Parathyroid adenoma (tissue), 2 donors: Measurements from ENCODE around the gene PHRF1.
A peak's percentile ranks its signal among the peaks of the same experiment; 100 is the strongest.

ENCODE experiments used
- H2AFZ ChIP-seq: fragments of 300-600 bp; sonication (generic); one replicate; pipeline ENCODE4 v1.7.0; 2017; ENCODE audit warnings: antibody characterized with exemption, mild to moderate bottlenecking
- H3K27ac ChIP-seq: fragments of 300-600 bp; sonication (generic); one replicate; pipeline ENCODE4 v1.7.0; 2017
- H3K27me3 ChIP-seq: fragments of 300-600 bp; sonication (generic); one replicate; pipeline ENCODE4 v1.7.0; 2017; ENCODE audit warnings: low read length; ENCODE audit not compliant: control insufficient read depth, insufficient read depth
- H3K36me3 ChIP-seq: fragments of 300-600 bp; sonication (generic); one replicate; pipeline ENCODE4 v1.7.0; 2017; ENCODE audit warnings: low read length; ENCODE audit not compliant: control insufficient read depth, insufficient read depth
- H3K4me1 ChIP-seq: fragments of 300-600 bp; sonication (generic); one replicate; pipeline ENCODE4 v1.7.0; 2017; ENCODE audit warnings: control low read depth
- H3K4me2 ChIP-seq: fragments of 300-600 bp; sonication (generic); one replicate; pipeline ENCODE4 v1.7.0; 2017; ENCODE audit warnings: low read length
- H3K4me3 ChIP-seq: fragments of 300-600 bp; sonication (generic); one replicate; pipeline ENCODE4 v1.7.0; 2017; ENCODE audit warnings: low read depth, low read length
- H3K79me2 ChIP-seq: fragments of 300-600 bp; sonication (generic); one replicate; pipeline ENCODE4 v1.7.0; 2017; ENCODE audit warnings: control low read depth
- H3K9ac ChIP-seq: fragments of 300-600 bp; sonication (generic); one replicate; pipeline ENCODE4 v1.7.0; 2017; ENCODE audit warnings: mild to moderate bottlenecking
- H3K9me3 ChIP-seq: fragments of 300-600 bp; sonication (generic); one replicate; pipeline ENCODE4 v1.7.0; 2017; ENCODE audit warnings: low read length; ENCODE audit not compliant: control insufficient read depth
- TF ChIP-seq, protein P1 (sequence below): fragments of 300-600 bp; sonication (generic); IDR thresholded peaks from one replicate; pipeline ENCODE4 v1.7.0; 2017; ENCODE audit warnings: antibody characterized with exemption, mild to moderate bottlenecking
- donor health status: primary hyperparathyroidism.

The PHRF1 gene, protein sequence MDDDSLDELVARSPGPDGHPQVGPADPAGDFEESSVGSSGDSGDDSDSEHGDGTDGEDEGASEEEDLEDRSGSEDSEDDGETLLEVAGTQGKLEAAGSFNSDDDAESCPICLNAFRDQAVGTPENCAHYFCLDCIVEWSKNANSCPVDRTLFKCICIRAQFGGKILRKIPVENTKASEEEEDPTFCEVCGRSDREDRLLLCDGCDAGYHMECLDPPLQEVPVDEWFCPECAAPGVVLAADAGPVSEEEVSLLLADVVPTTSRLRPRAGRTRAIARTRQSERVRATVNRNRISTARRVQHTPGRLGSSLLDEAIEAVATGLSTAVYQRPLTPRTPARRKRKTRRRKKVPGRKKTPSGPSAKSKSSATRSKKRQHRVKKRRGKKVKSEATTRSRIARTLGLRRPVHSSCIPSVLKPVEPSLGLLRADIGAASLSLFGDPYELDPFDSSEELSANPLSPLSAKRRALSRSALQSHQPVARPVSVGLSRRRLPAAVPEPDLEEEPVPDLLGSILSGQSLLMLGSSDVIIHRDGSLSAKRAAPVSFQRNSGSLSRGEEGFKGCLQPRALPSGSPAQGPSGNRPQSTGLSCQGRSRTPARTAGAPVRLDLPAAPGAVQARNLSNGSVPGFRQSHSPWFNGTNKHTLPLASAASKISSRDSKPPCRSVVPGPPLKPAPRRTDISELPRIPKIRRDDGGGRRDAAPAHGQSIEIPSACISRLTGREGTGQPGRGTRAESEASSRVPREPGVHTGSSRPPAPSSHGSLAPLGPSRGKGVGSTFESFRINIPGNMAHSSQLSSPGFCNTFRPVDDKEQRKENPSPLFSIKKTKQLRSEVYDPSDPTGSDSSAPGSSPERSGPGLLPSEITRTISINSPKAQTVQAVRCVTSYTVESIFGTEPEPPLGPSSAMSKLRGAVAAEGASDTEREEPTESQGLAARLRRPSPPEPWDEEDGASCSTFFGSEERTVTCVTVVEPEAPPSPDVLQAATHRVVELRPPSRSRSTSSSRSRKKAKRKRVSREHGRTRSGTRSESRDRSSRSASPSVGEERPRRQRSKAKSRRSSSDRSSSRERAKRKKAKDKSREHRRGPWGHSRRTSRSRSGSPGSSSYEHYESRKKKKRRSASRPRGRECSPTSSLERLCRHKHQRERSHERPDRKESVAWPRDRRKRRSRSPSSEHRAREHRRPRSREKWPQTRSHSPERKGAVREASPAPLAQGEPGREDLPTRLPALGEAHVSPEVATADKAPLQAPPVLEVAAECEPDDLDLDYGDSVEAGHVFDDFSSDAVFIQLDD (N-terminal part only)

DNA sequence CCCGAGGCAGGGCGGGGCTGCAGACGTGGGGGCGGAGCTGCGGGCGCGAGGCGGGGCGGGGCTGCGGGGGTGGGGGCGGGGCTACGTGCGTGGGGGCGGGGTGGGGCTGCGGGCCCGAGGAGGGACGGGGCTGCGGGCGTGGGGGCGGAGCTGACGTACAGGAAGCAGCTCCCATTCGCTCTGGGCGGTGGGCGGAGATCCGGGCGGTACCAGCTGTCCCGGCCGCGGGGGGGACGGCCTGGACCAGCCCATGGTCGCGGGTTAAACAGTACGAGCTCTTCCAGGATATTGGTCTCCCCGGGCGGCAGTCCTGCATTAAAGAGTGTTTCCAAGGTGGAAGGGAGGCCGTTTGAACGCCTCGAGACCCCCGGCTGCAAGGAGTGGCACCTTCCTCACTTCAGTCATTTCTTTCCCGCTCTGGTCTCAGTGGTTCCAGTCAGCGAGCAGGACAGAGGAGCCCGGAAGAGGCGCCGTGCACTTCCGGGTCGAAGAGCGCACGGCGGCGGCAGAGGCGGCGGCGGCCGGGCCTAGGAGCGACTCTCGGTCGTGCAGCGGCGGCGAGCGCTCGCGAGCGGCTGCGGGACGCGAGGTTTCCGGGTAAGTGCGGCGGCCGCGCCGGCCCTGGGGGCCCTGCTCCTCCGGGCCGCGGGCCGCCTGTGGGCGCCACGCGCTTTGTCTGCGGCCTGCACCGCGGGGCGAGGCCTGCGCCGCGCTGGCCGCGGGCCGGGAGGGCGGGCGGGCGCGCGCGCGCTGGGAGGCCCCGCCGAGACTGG, at the start of gene PHRF1:
Gene PHRF1 (plus strand): TSS at position 475 of the 773 bp plus-strand sequence. CDS start 5,043 bp downstream, outside the sequence.
- Histone ChIP-seq H3K4me2 (peak within 1 kb of the TSS; percentile 93), H2AFZ (peak within 1 kb of the TSS; percentile 82), H3K79me2 (peaks cover 31% of the 10 kb centered on the region), H3K27ac (peak within 1 kb of the TSS; percentile 80), H3K9ac (no peak within 1 kb of the TSS), H3K27me3 (no peaks in the 10 kb centered on the region), H3K4me3 (peak within 1 kb of the TSS; percentile 68), H3K4me1 (peaks cover 5% of the 10 kb centered on the region), H3K9me3 (no peaks in the 10 kb centered on the region), H3K36me3 (no peaks in the 10 kb centered on the region)
- TF ChIP-seq, protein P1, sequence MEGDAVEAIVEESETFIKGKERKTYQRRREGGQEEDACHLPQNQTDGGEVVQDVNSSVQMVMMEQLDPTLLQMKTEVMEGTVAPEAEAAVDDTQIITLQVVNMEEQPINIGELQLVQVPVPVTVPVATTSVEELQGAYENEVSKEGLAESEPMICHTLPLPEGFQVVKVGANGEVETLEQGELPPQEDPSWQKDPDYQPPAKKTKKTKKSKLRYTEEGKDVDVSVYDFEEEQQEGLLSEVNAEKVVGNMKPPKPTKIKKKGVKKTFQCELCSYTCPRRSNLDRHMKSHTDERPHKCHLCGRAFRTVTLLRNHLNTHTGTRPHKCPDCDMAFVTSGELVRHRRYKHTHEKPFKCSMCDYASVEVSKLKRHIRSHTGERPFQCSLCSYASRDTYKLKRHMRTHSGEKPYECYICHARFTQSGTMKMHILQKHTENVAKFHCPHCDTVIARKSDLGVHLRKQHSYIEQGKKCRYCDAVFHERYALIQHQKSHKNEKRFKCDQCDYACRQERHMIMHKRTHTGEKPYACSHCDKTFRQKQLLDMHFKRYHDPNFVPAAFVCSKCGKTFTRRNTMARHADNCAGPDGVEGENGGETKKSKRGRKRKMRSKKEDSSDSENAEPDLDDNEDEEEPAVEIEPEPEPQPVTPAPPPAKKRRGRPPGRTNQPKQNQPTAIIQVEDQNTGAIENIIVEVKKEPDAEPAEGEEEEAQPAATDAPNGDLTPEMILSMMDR = no peak

DNA sequence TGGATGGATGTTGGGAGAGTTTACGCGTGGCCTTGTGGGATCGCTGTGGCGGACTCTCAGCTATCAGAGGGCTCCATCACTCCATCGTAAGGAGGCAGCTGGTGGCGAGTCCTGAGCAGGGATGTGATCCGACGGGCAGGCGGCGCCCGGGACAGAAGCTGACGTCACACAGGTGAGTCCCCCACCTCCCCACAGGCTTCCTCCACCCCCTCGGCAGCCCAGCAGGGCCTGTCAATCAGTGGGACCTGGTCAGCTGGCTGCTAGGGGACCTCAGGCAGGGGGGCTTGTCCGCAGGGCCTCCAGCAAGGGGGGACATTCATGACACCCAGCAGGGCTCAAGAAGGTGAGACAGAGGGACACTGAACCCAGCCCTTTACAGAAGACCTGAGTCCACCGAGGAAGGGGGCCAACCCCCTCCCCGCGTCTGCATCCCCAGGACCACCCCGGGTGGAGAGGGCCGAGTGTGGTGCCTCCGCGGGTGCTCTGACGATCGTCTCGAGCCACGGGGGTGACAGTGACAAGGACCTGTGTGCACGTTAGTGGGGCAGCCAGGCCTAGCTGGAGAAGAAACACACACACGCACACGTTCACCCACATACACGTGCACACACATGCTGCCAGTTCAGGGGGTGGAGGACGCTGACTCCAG, 48.0 kb upstream of the PHRF1 start:
- Histone ChIP-seq H3K9ac (no peak overlapping the region), H3K27me3 (no peaks in the 10 kb centered on the region), H3K79me2 (no peaks in the 10 kb centered on the region), H3K27ac (no peak overlapping the region), H3K4me2 (no peak overlapping the region), H2AFZ (no peak overlapping the region), H3K4me1 (no peaks in the 10 kb centered on the region), H3K4me3 (no peak overlapping the region), H3K36me3 (no peaks in the 10 kb centered on the region), H3K9me3 (no peaks in the 10 kb centered on the region)
- TF ChIP-seq, protein P1 = no peak

DNA sequence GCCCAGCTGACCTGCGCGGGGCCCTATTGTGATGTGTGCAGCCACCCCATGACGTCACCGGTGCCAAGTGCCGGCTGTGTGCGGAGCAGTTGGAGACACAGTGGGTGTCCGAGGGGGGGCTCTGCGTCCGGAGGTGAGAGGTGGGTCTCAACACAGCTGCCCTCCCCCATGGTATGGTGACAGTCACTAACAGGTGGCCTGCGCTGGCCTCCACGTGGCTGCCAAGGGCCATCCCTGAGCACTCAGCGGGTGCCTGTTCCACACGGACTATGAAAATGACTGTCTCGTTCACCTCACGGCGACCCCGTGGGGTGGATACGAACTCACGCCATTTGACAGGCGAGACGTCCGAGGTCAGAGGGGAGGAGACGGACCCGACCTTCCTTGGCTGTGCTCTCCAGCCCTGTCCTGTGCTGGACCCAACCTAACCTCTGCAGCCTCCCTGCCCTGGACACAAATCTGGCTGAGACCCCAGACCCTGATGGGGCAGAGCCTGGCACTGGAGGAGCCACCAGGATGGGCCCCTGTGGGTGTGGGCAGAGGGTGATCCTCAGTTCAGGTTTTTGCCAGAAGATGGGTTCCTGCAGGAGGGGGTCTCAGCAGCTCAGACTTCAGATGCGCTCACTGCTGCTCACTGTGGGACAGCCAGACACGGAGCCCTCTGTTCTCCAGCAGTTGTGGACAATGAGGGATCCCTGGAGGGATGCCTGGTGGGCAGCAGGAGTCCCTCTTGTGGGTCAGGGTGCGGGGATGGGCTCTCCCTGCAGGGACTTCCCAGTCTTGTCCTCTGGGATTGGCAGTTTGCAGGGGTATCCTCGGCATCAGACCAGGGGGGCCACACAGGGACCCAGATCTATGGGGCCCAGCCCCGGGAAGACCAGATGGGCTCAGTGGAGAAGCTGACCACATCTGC, 47.2 kb upstream of the PHRF1 start:
- Histone ChIP-seq H3K4me2 (no peak overlapping the region), H2AFZ (no peak overlapping the region), H3K4me1 (no peaks in the 10 kb centered on the region), H3K79me2 (no peaks in the 10 kb centered on the region), H3K9me3 (no peaks in the 10 kb centered on the region), H3K36me3 (no peaks in the 10 kb centered on the region), H3K27me3 (no peaks in the 10 kb centered on the region), H3K9ac (no peak overlapping the region), H3K4me3 (no peak overlapping the region), H3K27ac (no peak overlapping the region)
- TF ChIP-seq, protein P1 = no peak
